Naive thymus-derived CD4-positive, alpha-beta T cell (primary cell): ENCODE data around the gene AKT3. TPM values are rescaled to one million over a fixed set of nuclear protein-coding genes. Genes with fewer than 3 reads are reported as not detected.

Experiments
- ATAC-seq: fragments of 150-1000 bp; cut with Tn5 transposase; 2 replicates; pipeline ENCODE4 v1.10.0; 2021; ENCODE audit warnings: mild to moderate bottlenecking, moderate library complexity
- CTCF ChIA-PET: fragments of 350-600 bp; sonication (Branson Sonifier 250); formaldehyde crosslinking; loops from one replicate; lab custom pipeline; 2021; ENCODE audit warnings: antibody characterized with exemption; lab: Charles Lee
- POLR2A ChIA-PET: fragments of 350-600 bp; sonication (Branson Sonifier 250); formaldehyde crosslinking; loops from one replicate; lab custom pipeline; 2021; ENCODE audit warnings: antibody characterized with exemption, inconsistent platforms; lab: Charles Lee
- DNase-seq, 9 donors: peaks; one replicate each; pipeline versions ENCODE4 v3.0.0 to v3.0.0-alpha.2; 2020 to 2022; ENCODE audit warnings: mixed read lengths in 1 of 9
- H3K27ac ChIP-seq: one replicate; pipeline ENCODE4 v1.7.0; 2013; ENCODE audit warnings: mild to moderate bottlenecking, low read depth, low read length, moderate library complexity
- H3K27me3 ChIP-seq, 2 donors: one replicate each; pipeline ENCODE4 v1.7.0; 2013; ENCODE audit warnings: low read length in 2 of 2, mild to moderate bottlenecking in 2 of 2, moderate library complexity in 2 of 2; ENCODE audit not compliant: control insufficient read depth in 2 of 2, insufficient read depth in 2 of 2
- H3K36me3 ChIP-seq, 3 experiments: 1 replicate in 2 of 3; 2 replicates in 1 of 3; pipeline ENCODE4 v1.7.0; 2013; ENCODE audit warnings: low read length in 3 of 3, mild to moderate bottlenecking in 3 of 3, moderate library complexity in 1 of 3; ENCODE audit not compliant: insufficient read depth in 3 of 3, control insufficient read depth in 2 of 3
- H3K4me1 ChIP-seq, 2 donors: one replicate each; pipeline ENCODE4 v1.7.0; 2013; ENCODE audit warnings: low read length in 2 of 2, mild to moderate bottlenecking in 2 of 2, moderate library complexity in 1 of 2; ENCODE audit not compliant: control insufficient read depth in 2 of 2, insufficient read depth in 2 of 2
- H3K4me3 ChIP-seq: 2 replicates; pipeline ENCODE4 v1.7.0; 2013; ENCODE audit warnings: mild to moderate bottlenecking, low read length
- H3K9me3 ChIP-seq, 3 experiments: 1 replicate in 2 of 3; 2 replicates in 1 of 3; pipeline ENCODE4 v1.7.0; 2013; ENCODE audit warnings: low read length in 3 of 3; ENCODE audit not compliant: control insufficient read depth in 2 of 3
- H3K27ac Mint-ChIP-seq, 9 donors: one replicate each; pipeline ENCODE4 v1.8.0; 2020 to 2022; ENCODE audit warnings: mixed read lengths in 9 of 9, mild to moderate bottlenecking in 8 of 9, moderate library complexity in 5 of 9, inconsistent platforms in 2 of 9
- H3K27me3 Mint-ChIP-seq, 5 donors: one replicate each; pipeline ENCODE4 v1.8.0; 2021 to 2022; ENCODE audit warnings: mixed read lengths in 5 of 5, mild to moderate bottlenecking in 1 of 5
- H3K36me3 Mint-ChIP-seq, 5 donors: one replicate each; pipeline ENCODE4 v1.8.0; 2020 to 2022; ENCODE audit warnings: mixed read lengths in 5 of 5, mild to moderate bottlenecking in 3 of 5, inconsistent platforms in 1 of 5
- H3K4me1 Mint-ChIP-seq, 7 donors: one replicate each; pipeline ENCODE4 v1.8.0; 2020 to 2022; ENCODE audit warnings: mixed read lengths in 7 of 7, mild to moderate bottlenecking in 3 of 7, inconsistent platforms in 1 of 7
- H3K4me3 Mint-ChIP-seq, 10 donors: one replicate each; pipeline ENCODE4 v1.8.0; 2020 to 2022; ENCODE audit warnings: mild to moderate bottlenecking in 10 of 10, mixed read lengths in 10 of 10, moderate library complexity in 6 of 10, inconsistent platforms in 2 of 10
- H3K9me3 Mint-ChIP-seq, 11 donors: one replicate each; pipeline ENCODE4 v1.8.0; 2020 to 2022; ENCODE audit warnings: mixed read lengths in 11 of 11, mild to moderate bottlenecking in 4 of 11, inconsistent platforms in 1 of 11, moderate library complexity in 1 of 11
- intact Hi-C, 2 donors: fragments of 100-400 bp; cut with micrococcal nuclease; formaldehyde crosslinking; loops; one replicate each; pipeline ENCODE4 v1.15.1; 2023
- polyA plus RNA-seq, 2 donors: library from polyadenylated mRNA; unstranded; fragments of 300-500 nt; fragmentation: Illumina TruSeq; gene quantifications; one replicate each; pipeline ENCODE4 v1.2.3, GENCODE V29; 2021
- total RNA-seq, 6 experiments: library from RNA in 5 of 6; stranded (reverse) in 5 of 6; gene quantifications; 1 replicate in 5 of 6; 2 replicates in 1 of 6; pipeline ENCODE4 v1.2.3 and lab custom pipeline; 2021 to 2026

AKT3 gene
- total and polyA plus RNA-seq, 7 experiments from 2014 or later = 1.6 to 123 (median 69.4) TPM

DNA sequence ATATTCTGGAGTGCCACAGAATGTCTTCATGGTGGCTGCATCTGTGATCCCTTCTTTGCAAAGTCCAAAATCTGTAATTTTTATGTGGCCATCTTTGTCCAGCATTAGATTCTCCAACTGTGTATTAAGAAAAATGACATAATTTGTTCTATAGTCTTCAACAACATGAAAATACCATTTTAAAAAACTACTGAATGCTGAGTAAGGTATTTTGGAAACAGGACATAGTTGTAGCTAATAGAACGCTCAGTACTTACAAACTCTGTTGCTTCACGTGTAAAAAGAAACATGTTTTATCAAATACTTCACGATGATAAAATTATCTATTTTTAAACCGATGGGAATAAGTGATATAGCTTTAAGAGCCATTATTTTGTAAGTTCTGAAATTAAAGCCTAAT, 286.3 kb downstream of the AKT3 start:
- H3K4me1 ChIP-seq = no peaks in the 10 kb centered on the region
- H3K27me3 ChIP-seq = no peaks in the 10 kb centered on the region
- peaks cover 0 to 8% (median 4%) of the 10 kb centered on the region in 11 donors for H3K9me3 Mint-ChIP-seq
- CTCF ChIA-PET = no interaction called here
- no peaks in the 10 kb centered on the region for H3K27me3 Mint-ChIP-seq
- no peak overlapping the region for H3K4me3 Mint-ChIP-seq
- no peak overlapping the region for H3K27ac ChIP-seq
- peaks cover 0 to 5% (median 0%) of the 10 kb centered on the region in 7 donors for H3K4me1 Mint-ChIP-seq
- H3K9me3 ChIP-seq = no peaks in the 10 kb centered on the region
- ATAC-seq (no peak), DNase-seq (no peak)
- H3K36me3 Mint-ChIP-seq = peaks cover 15 to 70% (median 47%) of the 10 kb centered on the region in 5 donors
- intact Hi-C loops = no loop called here
- POLR2A ChIA-PET = no interaction called here
- H3K4me3 ChIP-seq = no peak overlapping the region
- peaks cover 4 to 23% (median 16%) of the 10 kb centered on the region in 3 experiments for H3K36me3 ChIP-seq
- H3K27ac Mint-ChIP-seq = no peak overlapping the region

DNA sequence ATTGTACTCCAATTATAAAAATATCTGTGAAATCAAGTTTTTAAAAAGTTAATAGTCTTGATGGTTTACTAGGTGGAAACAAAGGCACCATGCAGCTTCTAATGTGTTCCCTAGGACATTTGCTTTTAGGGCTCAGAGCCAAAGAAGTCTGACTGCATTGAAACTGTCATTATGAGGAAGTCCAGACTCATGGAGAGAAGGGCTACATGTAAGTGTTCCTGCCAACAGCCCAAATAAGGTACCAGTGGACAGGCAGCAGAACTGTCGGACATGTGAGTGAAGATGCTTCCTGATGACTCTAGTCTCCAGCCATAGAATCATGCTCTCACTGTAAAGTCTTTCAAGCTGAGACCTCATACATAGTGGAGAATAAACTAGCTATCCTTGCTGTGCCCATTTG, 287.6 kb downstream of the AKT3 start:
- ATAC-seq (no peak), DNase-seq (no peak)
- Mint-ChIP-seq H3K4me3 (no peak overlapping the region), H3K27me3 (no peaks in the 10 kb centered on the region), H3K27ac (no peak overlapping the region), H3K36me3 (peaks cover 14 to 62% (median 36%) of the 10 kb centered on the region in 5 donors), H3K9me3 (peaks cover 0 to 8% (median 4%) of the 10 kb centered on the region in 11 donors), H3K4me1 (peaks cover 0 to 5% (median 0%) of the 10 kb centered on the region in 7 donors)
- CTCF ChIA-PET = no interaction called here
- H3K27me3 ChIP-seq = no peaks in the 10 kb centered on the region
- H3K9me3 ChIP-seq = no peaks in the 10 kb centered on the region
- H3K36me3 ChIP-seq = peaks cover 4 to 21% (median 16%) of the 10 kb centered on the region in 3 experiments
- H3K4me3 ChIP-seq = no peak overlapping the region
- POLR2A ChIA-PET = no interaction called here
- no peaks in the 10 kb centered on the region for H3K4me1 ChIP-seq
- H3K27ac ChIP-seq = no peak overlapping the region
- intact Hi-C loops = no loop called here

DNA sequence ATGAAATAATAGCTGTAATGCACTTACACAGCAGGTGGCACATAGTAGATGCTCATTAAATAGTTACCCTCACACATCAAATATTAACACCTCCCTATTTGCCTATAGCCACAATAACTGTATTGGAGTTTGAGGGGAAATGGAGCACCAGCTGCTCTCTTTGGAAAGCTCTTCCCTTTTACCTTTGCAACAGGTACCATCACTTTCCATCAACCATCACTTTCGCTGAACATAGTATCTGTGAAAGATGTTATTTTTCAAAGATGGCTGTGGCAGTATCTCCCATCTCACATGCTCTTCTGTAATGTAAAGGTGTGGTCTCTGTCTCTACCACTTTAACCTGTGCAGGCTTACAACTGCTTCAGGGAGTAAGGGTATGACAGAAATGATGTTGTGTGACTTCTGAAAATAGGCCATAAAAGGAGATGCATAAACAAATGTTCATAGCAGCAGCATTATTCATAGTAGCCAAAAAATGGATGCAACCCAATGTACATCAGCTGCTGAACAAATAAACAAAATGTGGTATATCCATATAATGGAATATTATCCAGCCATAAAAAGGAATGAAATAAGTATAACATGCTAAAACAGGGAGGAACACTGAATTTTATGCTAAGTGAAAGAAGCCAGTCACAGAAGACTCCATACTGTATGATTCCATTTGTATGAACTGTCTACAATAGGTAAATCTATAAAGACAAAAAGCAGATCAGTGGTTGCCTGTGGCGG, 288.3 kb downstream of the AKT3 start:
- no peaks in the 10 kb centered on the region for H3K9me3 ChIP-seq
- no peaks in the 10 kb centered on the region for H3K4me1 ChIP-seq
- no peaks in the 10 kb centered on the region for H3K27me3 ChIP-seq
- peak overlapping the region in 1 of 9 donors; percentile 37 for H3K27ac Mint-ChIP-seq
- peaks cover 0 to 8% (median 4%) of the 10 kb centered on the region in 11 donors for H3K9me3 Mint-ChIP-seq
- POLR2A ChIA-PET = interaction anchor here (0.6 kb wide), 1 partner anchor 21 kb away, joined by 3 read pairs; no protein-coding TSS in a partner anchor
- CTCF ChIA-PET = no interaction called here
- ATAC-seq (no peak), DNase-seq (no peak)
- peaks cover 14 to 57% (median 34%) of the 10 kb centered on the region in 5 donors for H3K36me3 Mint-ChIP-seq
- H3K4me3 Mint-ChIP-seq = no peak overlapping the region
- no peak overlapping the region for H3K4me3 ChIP-seq
- H3K27me3 Mint-ChIP-seq = no peaks in the 10 kb centered on the region
- no peak overlapping the region for H3K27ac ChIP-seq
- intact Hi-C loops = no loop called here
- H3K36me3 ChIP-seq = peaks cover 4 to 21% (median 16%) of the 10 kb centered on the region in 3 experiments
- peaks cover 0 to 5% (median 3%) of the 10 kb centered on the region in 7 donors for H3K4me1 Mint-ChIP-seq

DNA sequence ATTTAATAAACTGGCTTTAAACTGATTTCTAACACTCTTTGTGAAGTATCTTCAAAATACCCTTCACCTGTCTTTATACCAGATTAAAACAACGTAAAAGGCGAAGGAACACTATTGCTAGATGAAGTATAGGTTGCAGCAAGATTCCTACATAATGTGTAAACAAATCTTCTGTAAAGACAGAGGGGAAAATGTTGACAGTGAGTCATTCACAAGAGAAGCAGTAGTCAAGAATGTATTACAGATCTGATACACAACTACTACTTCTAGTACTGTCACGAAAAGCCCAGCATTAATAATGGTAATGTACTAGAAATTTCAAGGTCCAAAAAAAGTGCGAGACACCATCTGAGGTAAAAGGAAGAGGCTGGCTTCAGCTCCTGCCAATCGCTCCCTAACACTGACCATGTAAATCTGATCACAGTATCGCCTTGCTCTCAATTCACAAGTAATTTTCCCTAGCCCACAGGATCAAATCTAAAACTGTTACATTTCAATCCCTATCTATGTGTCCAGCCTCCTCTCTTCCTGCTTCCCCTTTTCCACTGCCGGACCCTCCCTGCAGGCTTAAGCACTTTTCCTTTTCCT, 290.4 kb downstream of the AKT3 start:
- H3K36me3 Mint-ChIP-seq = peaks cover 12 to 43% (median 25%) of the 10 kb centered on the region in 5 donors
- H3K4me3 ChIP-seq = no peak overlapping the region
- H3K4me3 Mint-ChIP-seq = no peak overlapping the region
- no peak overlapping the region for H3K27ac ChIP-seq
- intact Hi-C loops = no loop called here
- H3K4me1 ChIP-seq = no peaks in the 10 kb centered on the region
- ATAC-seq = no peak
- H3K9me3 ChIP-seq = no peaks in the 10 kb centered on the region
- H3K27me3 Mint-ChIP-seq = no peaks in the 10 kb centered on the region
- no peaks in the 10 kb centered on the region for H3K27me3 ChIP-seq
- H3K9me3 Mint-ChIP-seq = peaks cover 0 to 8% (median 4%) of the 10 kb centered on the region in 11 donors
- POLR2A ChIA-PET = no interaction called here
- peaks cover 0 to 5% (median 0%) of the 10 kb centered on the region in 7 donors for H3K4me1 Mint-ChIP-seq
- CTCF ChIA-PET = no interaction called here
- H3K36me3 ChIP-seq = peaks cover 4 to 21% (median 16%) of the 10 kb centered on the region in 3 experiments
- H3K27ac Mint-ChIP-seq = no peak overlapping the region
- no peak for DNase-seq

DNA sequence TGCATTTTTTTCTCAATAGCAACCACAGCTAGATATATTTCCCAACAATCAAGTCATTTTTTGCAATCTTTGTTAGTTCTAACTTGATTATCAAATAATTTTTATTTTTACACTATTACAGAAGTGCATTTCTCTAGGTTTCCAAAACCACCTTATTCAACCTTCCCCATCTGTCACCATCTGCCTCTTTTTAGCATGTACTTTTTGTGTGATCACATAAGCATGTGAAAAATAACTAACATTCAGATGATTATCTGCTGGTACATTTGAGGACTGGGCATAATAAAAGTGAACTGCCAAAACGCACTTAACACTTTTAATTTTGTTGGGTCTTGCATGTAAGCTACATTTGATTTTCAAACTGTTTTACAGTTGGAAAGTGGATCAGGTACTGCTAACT, 291.5 kb downstream of the AKT3 start:
- Mint-ChIP-seq H3K27ac (no peak overlapping the region), H3K4me3 (no peak overlapping the region), H3K36me3 (peaks cover 12 to 35% (median 18%) of the 10 kb centered on the region in 5 donors), H3K27me3 (no peaks in the 10 kb centered on the region), H3K4me1 (peaks cover 0 to 5% (median 0%) of the 10 kb centered on the region in 7 donors), H3K9me3 (peaks cover 0 to 8% (median 4%) of the 10 kb centered on the region in 11 donors)
- no peak for DNase-seq
- no peak overlapping the region for H3K27ac ChIP-seq
- H3K9me3 ChIP-seq = no peaks in the 10 kb centered on the region
- intact Hi-C loops = no loop called here
- no peaks in the 10 kb centered on the region for H3K27me3 ChIP-seq
- ChIA-PET POLR2A (no interaction called here), CTCF (no interaction called here)
- peaks cover 2 to 14% (median 11%) of the 10 kb centered on the region in 3 experiments for H3K36me3 ChIP-seq
- ATAC-seq = no peak
- H3K4me1 ChIP-seq = no peaks in the 10 kb centered on the region
- no peak overlapping the region for H3K4me3 ChIP-seq

- Mint-ChIP-seq H3K27ac (peak overlapping the region in 1 of 9 donors; percentile 7), H3K9me3 (peaks cover 0 to 8% (median 4%) of the 10 kb centered on the region in 11 donors), H3K36me3 (peaks cover 12 to 35% (median 14%) of the 10 kb centered on the region in 5 donors), H3K4me1 (peaks cover 0 to 5% (median 0%) of the 10 kb centered on the region in 7 donors), H3K4me3 (no peak overlapping the region), H3K27me3 (no peaks in the 10 kb centered on the region)
- no peaks in the 10 kb centered on the region for H3K9me3 ChIP-seq
- ChIA-PET CTCF (no interaction called here), POLR2A (no interaction called here)
- H3K36me3 ChIP-seq = peaks cover 0 to 9% (median 9%) of the 10 kb centered on the region in 3 experiments
- no peaks in the 10 kb centered on the region for H3K27me3 ChIP-seq
- no peaks in the 10 kb centered on the region for H3K4me1 ChIP-seq
- intact Hi-C loops = no loop called here
- ATAC-seq (no peak), DNase-seq (no peak)
- H3K4me3 ChIP-seq = no peak overlapping the region
- H3K27ac ChIP-seq = no peak overlapping the region
Measured at GRCh38 chr1:243557866-243558265, 292.2 kb downstream of the AKT3 start.
